HCT116 (cell line): ENCODE data around the gene VLDLR. TPM values are rescaled to one million over a fixed set of nuclear protein-coding genes. Genes with fewer than 3 reads are reported as not detected.

Experiments used
- ATAC-seq: fragments of 200-7000 bp; cut with Tn5 transposase; 2 replicates; pipeline ENCODE4 v1.9.1; 2020; ENCODE audit warnings: mild to moderate bottlenecking, moderate library complexity
- BruUV-seq: library from RNA; stranded (reverse); fragments of 400-500 nt; replicated peaks from 2 replicates; lab custom pipeline; 2021; lab: Mats Ljungman, UMichigan
- CTCF ChIA-PET: fragments of 300-600 bp; sonication (Branson Sonifier 250); formaldehyde crosslinking; loops from one replicate; lab custom pipeline; 2021; ENCODE audit warnings: antibody characterized with exemption; lab: Charles Lee
- POLR2A ChIA-PET: fragments of 300-600, 350-600 bp; sonication (Branson Sonifier 250); formaldehyde crosslinking; loops from one replicate; lab custom pipeline; 2021; ENCODE audit warnings: antibody characterized with exemption; lab: Charles Lee
- RAD21 ChIA-PET, 2 experiments: fragments of 300-600 bp; sonication (Branson Sonifier 250); formaldehyde crosslinking; loops; one replicate each; lab custom pipeline; 2023; ENCODE audit warnings: low total read pairs in 2 of 2; ENCODE audit not compliant: uncharacterized antibody in 2 of 2, unreplicated experiment in 2 of 2, low non-redundant PET in 1 of 2; lab: Charles Lee
- DNase-seq: peaks from one replicate; pipeline ENCODE4 v3.0.0-alpha.2; 2010; ENCODE audit warnings: low read depth, low spot score
- H2AFZ ChIP-seq: fragments of 200-600 bp; shearing (Covaris generic), sonication (generic); 2 replicates; pipeline ENCODE4 v1.6.1; 2017; ENCODE audit warnings: low read depth, mixed run types, mixed read lengths, antibody characterized with exemption, low read length; ENCODE audit not compliant: poor library complexity, severe bottlenecking
- H3K27ac ChIP-seq: 2 replicates; pipeline ENCODE4 v1.5.1; 2012; ENCODE audit warnings: low read depth, low read length
- H3K27me3 ChIP-seq: fragments of 200-600 bp; sonication (generic); 2 replicates; pipeline ENCODE4 v1.6.1; 2016; ENCODE audit warnings: mixed run types, low read length, mixed read lengths; ENCODE audit not compliant: insufficient read depth
- H3K36me3 ChIP-seq, 2 experiments: fragments of 200-500 bp in 1 of 2; fragments of 200-600 bp in 1 of 2; sonication (Bioruptor generic) in 1 of 2; sonication (generic) in 1 of 2; 2 replicates each; pipeline versions ENCODE4 v1.5.1 to v1.6.1; 2014 to 2016; ENCODE audit warnings: low read length in 2 of 2, inconsistent platforms in 1 of 2, mixed read lengths in 1 of 2, mixed run types in 1 of 2; ENCODE audit not compliant: insufficient read depth in 2 of 2, control insufficient read depth in 1 of 2
- H3K4me1 ChIP-seq, 2 experiments: fragments of 200-600 bp in 1 of 2; sonication (generic) in 1 of 2; 2 replicates each; pipeline versions ENCODE4 v1.5.1 to v1.6.1; 2012 to 2017; ENCODE audit warnings: low read length in 2 of 2, inconsistent platforms in 1 of 2, mild to moderate bottlenecking in 1 of 2, mixed read lengths in 1 of 2, mixed run types in 1 of 2, moderate library complexity in 1 of 2; ENCODE audit not compliant: insufficient read depth in 2 of 2, control insufficient read depth in 1 of 2
- H3K4me2 ChIP-seq: fragments of 200-600 bp; sonication (generic); 2 replicates; pipeline ENCODE4 v1.6.1; 2017; ENCODE audit warnings: mixed run types, low read length, mixed read lengths
- H3K4me3 ChIP-seq, 2 experiments: fragments of 200-600 bp in 1 of 2; sonication (generic) in 1 of 2; replicated peaks in 1 of 2; 2 replicates each; pipeline ENCODE4 v1.5.1; 2011 to 2016; ENCODE audit warnings: low read length in 2 of 2, control low read depth in 1 of 2, low read depth in 1 of 2, mild to moderate bottlenecking in 1 of 2, mixed read lengths in 1 of 2, mixed run types in 1 of 2
- H3K79me2 ChIP-seq: fragments of 200-600 bp; sonication (generic); 2 replicates; pipeline ENCODE4 v1.6.1; 2017; ENCODE audit warnings: mild to moderate bottlenecking, mixed run types, low read length, moderate library complexity, mixed read lengths; ENCODE audit not compliant: insufficient read depth
- H3K9ac ChIP-seq: fragments of 200-600 bp; sonication (generic); 2 replicates; pipeline ENCODE4 v1.6.1; 2016; ENCODE audit warnings: low read length, mixed read lengths
- H3K9me2 ChIP-seq: fragments of 200-600 bp; sonication (generic), shearing (Covaris generic); 2 replicates; pipeline ENCODE4 v1.6.1; 2017; ENCODE audit warnings: mixed run types, mild to moderate bottlenecking, moderate library complexity; ENCODE audit not compliant: insufficient read depth
- H3K9me3 ChIP-seq, 2 experiments: fragments of 200-500 bp in 1 of 2; fragments of 200-600 bp in 1 of 2; sonication (Bioruptor generic) in 1 of 2; sonication (generic) in 1 of 2; 2 replicates each; pipeline ENCODE4 v1.6.1; 2014 to 2017; ENCODE audit warnings: low read length in 2 of 2, mixed read lengths in 2 of 2, inconsistent platforms in 1 of 2, low read depth in 1 of 2, mild to moderate bottlenecking in 1 of 2, mixed run types in 1 of 2, moderate library complexity in 1 of 2; ENCODE audit not compliant: control insufficient read depth in 1 of 2, insufficient read depth in 1 of 2
- H4K20me1 ChIP-seq: fragments of 200-600 bp; sonication (generic), shearing (Covaris generic); 2 replicates; pipeline ENCODE4 v1.6.1; 2017; ENCODE audit warnings: mixed run types, mild to moderate bottlenecking, moderate library complexity; ENCODE audit not compliant: insufficient read depth
- CTCF ChIP-seq, 3 experiments: fragments of 200-600 bp in 1 of 3; sonication (generic) in 1 of 3; IDR thresholded peaks in 2 of 3; conservative IDR thresholded peaks in 1 of 3; 2 replicates each; pipeline ENCODE4 v1.5.1; 2012 to 2017; ENCODE audit warnings: low read depth in 2 of 3, low read length in 2 of 3, antibody characterized with exemption in 1 of 3, borderline replicate concordance in 1 of 3, control low read depth in 1 of 3, mild to moderate bottlenecking in 1 of 3, mixed read lengths in 1 of 3, mixed run types in 1 of 3, moderate library complexity in 1 of 3; ENCODE audit not compliant: insufficient read depth in 1 of 3
- ELF1 ChIP-seq: IDR thresholded peaks from 2 replicates; pipeline ENCODE4 v1.6.1; 2012; ENCODE audit warnings: low read depth, borderline replicate concordance
- EZH2 ChIP-seq: fragments of 200-600 bp; sonication (generic); IDR thresholded peaks from 2 replicates; pipeline ENCODE4 v1.6.1; 2017; ENCODE audit warnings: antibody characterized with exemption, mixed run types
- EZH2phosphoT487 ChIP-seq: fragments of 200-600 bp; IDR thresholded peaks from 2 replicates; pipeline ENCODE4 v1.6.1; 2018; ENCODE audit warnings: antibody characterized with exemption, borderline replicate concordance
- FOSL1 ChIP-seq: IDR thresholded peaks from 2 replicates; pipeline ENCODE4 v1.6.1; 2012; ENCODE audit warnings: low read depth
- JUND ChIP-seq: IDR thresholded peaks from 2 replicates; pipeline ENCODE4 v1.6.1; 2012
- POLR2A ChIP-seq: IDR thresholded peaks from 2 replicates; pipeline ENCODE4 v1.7.0; 2011; ENCODE audit warnings: borderline replicate concordance; ENCODE audit not compliant: insufficient read depth, insufficient read length; ENCODE audit errors: extremely low read depth
- POLR2AphosphoS5 ChIP-seq: IDR thresholded peaks from 2 replicates; pipeline ENCODE4 v1.6.1; 2011; ENCODE audit warnings: mild to moderate bottlenecking, low read depth, low read length, moderate library complexity
- REST ChIP-seq: IDR thresholded peaks from 2 replicates; pipeline ENCODE4 v1.6.1; 2012; ENCODE audit warnings: low read depth
- SIN3A ChIP-seq: IDR thresholded peaks from 2 replicates; pipeline ENCODE4 v1.6.1; 2012; ENCODE audit warnings: low read depth
- SRF ChIP-seq: IDR thresholded peaks from 2 replicates; pipeline ENCODE4 v1.6.1; 2012; ENCODE audit warnings: low read depth
- YY1 ChIP-seq: IDR thresholded peaks from 2 replicates; pipeline ENCODE4 v1.6.1; 2011; ENCODE audit warnings: low read length, low read depth, moderate library complexity, mild to moderate bottlenecking; ENCODE audit not compliant: insufficient replicate concordance; ENCODE audit errors: extremely low read depth
- ZFX ChIP-seq: fragments of 450-650 bp; IDR thresholded peaks from 2 replicates; pipeline ENCODE4 v1.6.1; 2017
- ZNF274 ChIP-seq: fragments of 200-500 bp; sonication (Bioruptor generic); IDR thresholded peaks from 2 replicates; pipeline ENCODE4 v1.6.1; 2014; ENCODE audit warnings: mild to moderate bottlenecking, low read depth, low read length, inconsistent platforms
- intact Hi-C: fragments of 100-400 bp; cut with micrococcal nuclease; formaldehyde crosslinking; loops from 2 replicates; pipeline ENCODE4 v1.10.0; 2022
- total RNA-seq: library from RNA; stranded (reverse); gene quantifications from one replicate; pipeline ENCODE4 v1.2.1, GENCODE V29; 2021; ENCODE audit not compliant: unreplicated experiment

Gene VLDLR
- total RNA-seq, 1 experiment from 2014 or later = 0.17 TPM

GRCh38 chr9:2641033-2641432 is 19.4 kb downstream of the VLDLR start:
- H3K4me3 ChIP-seq = no peak overlapping the region
- 0 out of 2 replicates have a peak, but pooled peaks cover 3% of the 10 kb centered on the region for H3K27me3 ChIP-seq
- H3K36me3 ChIP-seq = no peaks in the 10 kb centered on the region
- no peak overlapping the region for H3K4me2 ChIP-seq
- no peak overlapping the region for H3K27ac ChIP-seq
- TF ChIP-seq SIN3A (no peak), CTCF (IDR thresholded peaks at IDR 0.05 in 2 of 3, conservative IDR thresholded peaks at IDR 0.05 in 1 of 3; ENCODE audit: borderline replicate concordance in 1 of 3, insufficient read depth in 1 of 3, low read depth in 2 of 3, low read length in 2 of 3) (no peak), ELF1 (no peak), YY1 (no peak), JUND (no peak), FOSL1 (no peak)
- CTCF ChIA-PET = no interaction called here
- POLR2A ChIA-PET = no interaction called here
- H4K20me1 ChIP-seq = no peaks in the 10 kb centered on the region
- RAD21 ChIA-PET = no interaction called here
- no peaks in the 10 kb centered on the region; the same call in 1 of the 2 replicates for H3K9me2 ChIP-seq
- H2AFZ ChIP-seq = no peak overlapping the region
- no peak overlapping the region for H3K9ac ChIP-seq
- ATAC-seq = no peak
- intact Hi-C loops = no loop called here
- H3K4me1 ChIP-seq = no peaks in the 10 kb centered on the region
- no peaks in the 10 kb centered on the region for H3K79me2 ChIP-seq
- BruUV-seq = no TSS peak
- no peak for DNase-seq
- H3K9me3 ChIP-seq = no peaks in the 10 kb centered on the region

GRCh38 chr9:2642068-2642467 is 20.5 kb downstream of the VLDLR start:
- no peaks in the 10 kb centered on the region for H3K9me3 ChIP-seq
- no peak for ATAC-seq
- no peak for TF ChIP-seq POLR2A
- TF ChIP-seq FOSL1 = no peak
- no peak for TF ChIP-seq SRF
- TF ChIP-seq JUND = no peak
- TF ChIP-seq EZH2 = no peak
- no peak for TF ChIP-seq EZH2phosphoT487
- TF ChIP-seq ZFX = no peak
- no peak for TF ChIP-seq YY1
- TF ChIP-seq REST = no peak
- no peak for TF ChIP-seq POLR2AphosphoS5
- TF ChIP-seq ZNF274 = no peak
- TF ChIP-seq ELF1 = no peak
- no peak overlapping the region for H2AFZ ChIP-seq
- H4K20me1 ChIP-seq = no peaks in the 10 kb centered on the region
- H3K4me1 ChIP-seq = no peaks in the 10 kb centered on the region
- no TSS peak for BruUV-seq
- POLR2A ChIA-PET = no interaction called here
- no peaks in the 10 kb centered on the region for H3K27me3 ChIP-seq
- no peak overlapping the region for H3K4me3 ChIP-seq
- RAD21 ChIA-PET = no interaction called here
- H3K27ac ChIP-seq = no peak overlapping the region
- CTCF ChIA-PET = no interaction called here
- H3K9me2 ChIP-seq = no peaks in the 10 kb centered on the region
- no peak overlapping the region for H3K9ac ChIP-seq
- no peaks in the 10 kb centered on the region for H3K36me3 ChIP-seq
- no peak overlapping the region for H3K4me2 ChIP-seq
- no peaks in the 10 kb centered on the region for H3K79me2 ChIP-seq
- intact Hi-C loops = no loop called here
- no peak for DNase-seq
